Measurements from ENCODE around the gene PKNOX2. TPM values are rescaled to one million over a fixed set of nuclear protein-coding genes. Genes with fewer than 3 reads are reported as not detected.

PKNOX2 gene
- total RNA-seq, 2 donors from 2014 or later: 4.0 to 6.9 TPM

GRCh38 chr11:125179895-125180294 is 15.3 kb downstream of the PKNOX2 start:
- Mint-ChIP-seq H3K9me3 (no peaks in the 10 kb centered on the region), H3K36me3 (ENCODE audit: low read depth) (no peaks in the 10 kb centered on the region), H3K27me3 (ENCODE audit: insufficient read depth) (peaks cover 19% of the 10 kb centered on the region), H3K27ac (no peak overlapping the region), H3K4me1 (peaks cover 24% of the 10 kb centered on the region), H3K4me3 (no peak overlapping the region)
- Histone ChIP-seq H3K27me3 (ENCODE audit: control insufficient read depth, insufficient read depth, low read length, poor library complexity, severe bottlenecking) (no peaks in the 10 kb centered on the region), H3K9me3 (ENCODE audit: control insufficient read depth, low read length) (no peaks in the 10 kb centered on the region), H3K36me3 (ENCODE audit: control insufficient read depth, insufficient read depth, low read length) (no peaks in the 10 kb centered on the region), H3K4me1 (ENCODE audit: control insufficient read depth, insufficient read depth, low read length) (no peaks in the 10 kb centered on the region), H3K27ac (ENCODE audit: low read depth, low read length) (no peak overlapping the region), H3K4me3 (ENCODE audit: low read length) (no peak overlapping the region), H3K9ac (ENCODE audit: extremely low read depth, low read length, poor library complexity, severe bottlenecking) (no peak overlapping the region)
- no peak for TF ChIP-seq CTCF (conservative IDR thresholded peaks at IDR 0.05)
- DNase-seq: no peak
- WGBS, 2 experiments (ENCODE audit: insufficient coverage in 1 of 2, insufficient read length in 1 of 2): 89 to 91% methylated on average over 10 to 11 of the region's 11 CpGs

GRCh38 chr11:125180413-125181305 is 16.1 kb downstream of the PKNOX2 start:
- H3K4me3 Mint-ChIP-seq: no peak overlapping the region
- H3K4me1 Mint-ChIP-seq: peaks cover 24% of the 10 kb centered on the region
- no peak for DNase-seq
- Histone ChIP-seq H3K4me1 (ENCODE audit: control insufficient read depth, insufficient read depth, low read length) (no peaks in the 10 kb centered on the region), H3K36me3 (ENCODE audit: control insufficient read depth, insufficient read depth, low read length) (no peaks in the 10 kb centered on the region), H3K4me3 (ENCODE audit: low read length) (no peak overlapping the region), H3K9ac (ENCODE audit: extremely low read depth, low read length, poor library complexity, severe bottlenecking) (no peak overlapping the region), H3K9me3 (ENCODE audit: control insufficient read depth, low read length) (no peaks in the 10 kb centered on the region), H3K27ac (ENCODE audit: low read depth, low read length) (no peak overlapping the region), H3K27me3 (ENCODE audit: control insufficient read depth, insufficient read depth, low read length, poor library complexity, severe bottlenecking) (no peaks in the 10 kb centered on the region)
- WGBS, 2 experiments (ENCODE audit: insufficient coverage in 1 of 2, insufficient read length in 1 of 2): 47 to 72% methylated on average over 4 to 6 of the region's 6 CpGs
- H3K27me3 Mint-ChIP-seq (ENCODE audit: insufficient read depth): peaks cover 15% of the 10 kb centered on the region
- H3K9me3 Mint-ChIP-seq: no peaks in the 10 kb centered on the region
- H3K36me3 Mint-ChIP-seq (ENCODE audit: low read depth): no peaks in the 10 kb centered on the region
- no peak for TF ChIP-seq CTCF (conservative IDR thresholded peaks at IDR 0.05)
- H3K27ac Mint-ChIP-seq: no peak overlapping the region

- H3K4me1 ChIP-seq (ENCODE audit: control insufficient read depth, insufficient read depth, low read length): no peaks in the 10 kb centered on the region
- no peak overlapping the region for H3K27ac ChIP-seq (ENCODE audit: low read depth, low read length)
- Mint-ChIP-seq H3K9me3 (peaks cover 7% of the 10 kb centered on the region), H3K4me3 (no peak overlapping the region), H3K27me3 (ENCODE audit: insufficient read depth) (peaks cover 13% of the 10 kb centered on the region), H3K36me3 (ENCODE audit: low read depth) (no peaks in the 10 kb centered on the region), H3K4me1 (peaks cover 17% of the 10 kb centered on the region), H3K27ac (no peak overlapping the region)
- H3K27me3 ChIP-seq (ENCODE audit: control insufficient read depth, insufficient read depth, low read length, poor library complexity, severe bottlenecking): no peaks in the 10 kb centered on the region
- peaks cover 10% of the 10 kb centered on the region for H3K9me3 ChIP-seq (ENCODE audit: control insufficient read depth, low read length)
- H3K9ac ChIP-seq (ENCODE audit: extremely low read depth, low read length, poor library complexity, severe bottlenecking): no peak overlapping the region
- no peak for DNase-seq
- no peak for TF ChIP-seq CTCF (conservative IDR thresholded peaks at IDR 0.05)
- no peaks in the 10 kb centered on the region for H3K36me3 ChIP-seq (ENCODE audit: control insufficient read depth, insufficient read depth, low read length)
- no peak overlapping the region for H3K4me3 ChIP-seq (ENCODE audit: low read length)
Observed at GRCh38 chr11:125182573-125182972, 18.0 kb downstream of the PKNOX2 start.

Data from endodermal cell (in vitro differentiated cells).